CD4-positive, CD25-positive, alpha-beta regulatory T cell (primary cell): Measurements from ENCODE around the gene OR5C1. TPM values are rescaled to one million over a fixed set of nuclear protein-coding genes. Genes with fewer than 3 reads are reported as not detected.
"Not testable (repeated sequence)": the region's sequence is repeated elsewhere in the genome, so short reads cannot be mapped to it uniquely, and the experiment has no call there.

Experiments used
- ATAC-seq, 2 donors: fragments of 150-1000 bp; cut with Tn5 transposase; one replicate each; pipeline ENCODE4 v1.10.0; 2021; ENCODE audit warnings: low read depth in 2 of 2, moderate number of reproducible peaks in 2 of 2, moderate library complexity in 1 of 2
- DNase-seq, 3 donors: peaks; one replicate each; pipeline versions ENCODE4 v3.0.0 to v3.0.0-alpha.2; 2012 to 2022; ENCODE audit warnings: mixed read lengths in 1 of 3
- H3K27ac ChIP-seq: one replicate; pipeline ENCODE4 v1.7.0; 2013; ENCODE audit warnings: mild to moderate bottlenecking, low read length; ENCODE audit not compliant: insufficient read depth, poor library complexity, severe bottlenecking
- H3K27me3 ChIP-seq: one replicate; pipeline ENCODE4 v1.7.0; 2013; ENCODE audit warnings: low read length; ENCODE audit not compliant: control insufficient read depth, insufficient read depth
- H3K36me3 ChIP-seq: one replicate; pipeline ENCODE4 v1.7.0; 2013; ENCODE audit warnings: mild to moderate bottlenecking, low read length, moderate library complexity; ENCODE audit not compliant: control insufficient read depth, insufficient read depth
- H3K4me1 ChIP-seq: 2 replicates; pipeline ENCODE4 v1.7.0; 2013; ENCODE audit warnings: mild to moderate bottlenecking, low read length; ENCODE audit not compliant: insufficient read depth, control insufficient read depth, poor library complexity, severe bottlenecking
- H3K4me3 ChIP-seq: one replicate; pipeline ENCODE4 v1.7.0; 2013; ENCODE audit warnings: low read depth, mild to moderate bottlenecking, low read length, moderate library complexity
- H3K9me3 ChIP-seq, 2 experiments: 1 replicate in 1 of 2; 2 replicates in 1 of 2; pipeline ENCODE4 v1.7.0; 2013; ENCODE audit warnings: low read length in 2 of 2, mild to moderate bottlenecking in 1 of 2, moderate library complexity in 1 of 2; ENCODE audit not compliant: control insufficient read depth in 2 of 2
- H3K27ac Mint-ChIP-seq, 3 donors: one replicate each; pipeline ENCODE4 v1.8.0; 2020 to 2022; ENCODE audit warnings: mild to moderate bottlenecking in 3 of 3, mixed read lengths in 3 of 3, moderate library complexity in 2 of 3
- H3K27me3 Mint-ChIP-seq: one replicate; pipeline ENCODE4 v1.8.0; 2022; ENCODE audit warnings: mild to moderate bottlenecking, mixed read lengths
- H3K36me3 Mint-ChIP-seq: one replicate; pipeline ENCODE4 v1.8.0; 2020; ENCODE audit warnings: mixed read lengths
- H3K4me1 Mint-ChIP-seq, 4 donors: one replicate each; pipeline ENCODE4 v1.8.0; 2020 to 2022; ENCODE audit warnings: mixed read lengths in 4 of 4, mild to moderate bottlenecking in 1 of 4
- H3K4me3 Mint-ChIP-seq, 4 donors: one replicate each; pipeline ENCODE4 v1.8.0; 2020 to 2022; ENCODE audit warnings: mild to moderate bottlenecking in 4 of 4, mixed read lengths in 4 of 4, moderate library complexity in 3 of 4
- H3K9me3 Mint-ChIP-seq, 7 donors: one replicate each; pipeline ENCODE4 v1.8.0; 2020 to 2022; ENCODE audit warnings: mixed read lengths in 7 of 7, mild to moderate bottlenecking in 3 of 7, moderate library complexity in 2 of 7
- polyA plus RNA-seq, 4 donors: library from polyadenylated mRNA; unstranded; fragments of 300-500 nt; fragmentation: Illumina TruSeq; gene quantifications; one replicate each; pipeline ENCODE4 v1.2.3, GENCODE V29; 2021
- total RNA-seq: library from RNA; stranded (reverse); gene quantifications from one replicate; pipeline ENCODE4 v1.2.3, GENCODE V29; 2022

The OR5C1 gene
- total and polyA plus RNA-seq, 5 donors from 2014 or later: not detected

GRCh38 chr9:122806661-122807060 is 17.9 kb downstream of the OR5C1 start:
- Mint-ChIP-seq H3K4me1 (peaks cover 0 to 14% (median 5%) of the 10 kb centered on the region in 4 donors), H3K4me3 (no peak overlapping the region), H3K36me3 (peaks cover 14% of the 10 kb centered on the region), H3K27ac (peak overlapping the region in 1 of 3 donors; percentile 74), H3K9me3 (peaks cover 0 to 5% (median 0%) of the 10 kb centered on the region in 7 donors), H3K27me3 (no peaks in the 10 kb centered on the region)
- Histone ChIP-seq H3K36me3 (no peaks in the 10 kb centered on the region), H3K4me1 (peaks cover 5% of the 10 kb centered on the region), H3K4me3 (no peak overlapping the region), H3K27me3 (no peaks in the 10 kb centered on the region), H3K9me3 (no peaks in the 10 kb centered on the region), H3K27ac (no peak overlapping the region)
- ATAC-seq (no peak), DNase-seq (no peak)

- H3K36me3 ChIP-seq: no peaks in the 10 kb centered on the region
- no peaks in the 10 kb centered on the region for H3K27me3 ChIP-seq
- Mint-ChIP-seq H3K9me3 (peaks cover 0 to 5% (median 0%) of the 10 kb centered on the region in 7 donors), H3K4me1 (peaks cover 0 to 14% (median 5%) of the 10 kb centered on the region in 4 donors), H3K4me3 (no peak overlapping the region), H3K27ac (peak overlapping the region in 1 of 3 donors; percentile 74), H3K27me3 (no peaks in the 10 kb centered on the region), H3K36me3 (peaks cover 10% of the 10 kb centered on the region)
- no peaks in the 10 kb centered on the region for H3K9me3 ChIP-seq
- DNase-seq: no peak
- peaks cover 5% of the 10 kb centered on the region for H3K4me1 ChIP-seq
- no peak overlapping the region for H3K4me3 ChIP-seq
- no peak overlapping the region for H3K27ac ChIP-seq
- ATAC-seq: no peak
Observed at GRCh38 chr9:122807271-122807900, 18.7 kb downstream of the OR5C1 start.

- no peak for DNase-seq
- Histone ChIP-seq H3K9me3 (no peaks in the 10 kb centered on the region), H3K4me3 (no peak overlapping the region), H3K36me3 (no peaks in the 10 kb centered on the region), H3K27ac (no peak overlapping the region), H3K27me3 (no peaks in the 10 kb centered on the region), H3K4me1 (peaks cover 5% of the 10 kb centered on the region)
- ATAC-seq: no peak
- H3K4me3 Mint-ChIP-seq: no peak overlapping the region
- H3K36me3 Mint-ChIP-seq: peaks cover 6% of the 10 kb centered on the region
- H3K27ac Mint-ChIP-seq: peak overlapping the region in 2 of 3 donors; percentile 49 to 57
- H3K4me1 Mint-ChIP-seq: peaks cover 0 to 14% (median 5%) of the 10 kb centered on the region in 4 donors
- H3K27me3 Mint-ChIP-seq: no peaks in the 10 kb centered on the region
- H3K9me3 Mint-ChIP-seq: peaks cover 0 to 5% (median 0%) of the 10 kb centered on the region in 7 donors
Observed at GRCh38 chr9:122808141-122808540, 19.4 kb downstream of the OR5C1 start.

GRCh38 chr9:122809261-122809660 is 20.5 kb downstream of the OR5C1 start:
- peak overlapping the region in 1 of 3 donors; percentile 62 for H3K27ac Mint-ChIP-seq
- not testable (repeated sequence) for ATAC-seq, H3K27me3 ChIP-seq, H3K36me3 Mint-ChIP-seq, H3K9me3 Mint-ChIP-seq, DNase-seq, H3K27me3 Mint-ChIP-seq, H3K4me3 Mint-ChIP-seq, H3K36me3 ChIP-seq, H3K4me1 ChIP-seq, H3K4me3 ChIP-seq, H3K9me3 ChIP-seq, H3K27ac ChIP-seq
- H3K4me1 Mint-ChIP-seq: peaks cover 0 to 14% (median 5%) of the 10 kb centered on the region in 4 donors

- H3K4me1 Mint-ChIP-seq: peaks cover 3 to 18% (median 12%) of the 10 kb centered on the region in 4 donors
- Histone ChIP-seq H3K9me3 (no peaks in the 10 kb centered on the region), H3K27me3 (no peaks in the 10 kb centered on the region), H3K27ac (no peak overlapping the region), H3K4me3 (no peak overlapping the region), H3K36me3 (no peaks in the 10 kb centered on the region), H3K4me1 (peaks cover 6% of the 10 kb centered on the region)
- DNase-seq (peak; percentile 56 to 84 (median 75)), ATAC-seq (peak; percentile 86 to 88)
- H3K36me3 Mint-ChIP-seq: peaks cover 3% of the 10 kb centered on the region
- H3K9me3 Mint-ChIP-seq: peaks cover 0 to 5% (median 0%) of the 10 kb centered on the region in 7 donors
- H3K27ac Mint-ChIP-seq: no peak overlapping the region
- no peak overlapping the region for H3K4me3 Mint-ChIP-seq
- no peaks in the 10 kb centered on the region for H3K27me3 Mint-ChIP-seq
Observed at GRCh38 chr9:122810306-122810946, 21.7 kb downstream of the OR5C1 start.

GRCh38 chr9:122812736-122813135 is 24.0 kb downstream of the OR5C1 start:
- H3K27me3 ChIP-seq: no peaks in the 10 kb centered on the region
- Mint-ChIP-seq H3K27ac (no peak overlapping the region), H3K9me3 (no peaks in the 10 kb centered on the region), H3K4me1 (peaks cover 11 to 36% (median 25%) of the 10 kb centered on the region in 4 donors), H3K27me3 (no peaks in the 10 kb centered on the region), H3K4me3 (no peak overlapping the region), H3K36me3 (peaks cover 3% of the 10 kb centered on the region)
- peaks cover 22% of the 10 kb centered on the region for H3K4me1 ChIP-seq
- no peak overlapping the region for H3K4me3 ChIP-seq
- no peaks in the 10 kb centered on the region for H3K9me3 ChIP-seq
- H3K36me3 ChIP-seq: no peaks in the 10 kb centered on the region
- H3K27ac ChIP-seq: no peak overlapping the region
- ATAC-seq: no peak
- no peak for DNase-seq

- H3K36me3 ChIP-seq: no peaks in the 10 kb centered on the region
- peak overlapping the region; percentile 85 to 99 (median 89) for H3K27ac Mint-ChIP-seq
- no peak overlapping the region for H3K27ac ChIP-seq
- no peaks in the 10 kb centered on the region for H3K27me3 ChIP-seq
- no peaks in the 10 kb centered on the region for H3K27me3 Mint-ChIP-seq
- peaks cover 14 to 33% (median 28%) of the 10 kb centered on the region in 4 donors for H3K4me1 Mint-ChIP-seq
- H3K36me3 Mint-ChIP-seq: peaks cover 4% of the 10 kb centered on the region
- peaks cover 28% of the 10 kb centered on the region for H3K4me1 ChIP-seq
- DNase-seq: no peak
- no peaks in the 10 kb centered on the region for H3K9me3 Mint-ChIP-seq
- H3K4me3 ChIP-seq: no peak overlapping the region
- H3K9me3 ChIP-seq: no peaks in the 10 kb centered on the region
- ATAC-seq: no peak
- peak overlapping the region in 3 of 4 donors; percentile 36 to 51 (median 38) for H3K4me3 Mint-ChIP-seq
Observed at GRCh38 chr9:122814545-122814944, 25.8 kb downstream of the OR5C1 start.
